Prostate gland (tissue), 2 donors: Measurements from ENCODE around the gene SETMAR. TPM values are rescaled to one million over a fixed set of nuclear protein-coding genes. Genes with fewer than 3 reads are reported as not detected.

Experiments
- DNase-seq: peaks from one replicate; pipeline ENCODE4 v3.0.0-alpha.2; 2019; ENCODE audit warnings: low spot score
- H3K27ac ChIP-seq, 2 donors: fragments of 200-600 bp; sonication (generic); 2 replicates each; pipeline ENCODE4 v1.5.1; 2017 to 2019
- H3K27me3 ChIP-seq: fragments of 200-600 bp; sonication (generic); replicated peaks from 2 replicates; pipeline ENCODE4 v1.5.1; 2019; ENCODE audit not compliant: insufficient read depth
- H3K36me3 ChIP-seq, 2 donors: fragments of 200-600 bp; sonication (generic); 1 replicate in 1 of 2; 2 replicates in 1 of 2; pipeline versions ENCODE4 v1.5.1 to v1.8.1; 2017 to 2019
- H3K4me1 ChIP-seq: fragments of 200-600 bp; sonication (generic); replicated peaks from 2 replicates; pipeline ENCODE4 v1.5.1; 2019
- H3K4me3 ChIP-seq, 2 donors: fragments of 200-600 bp; sonication (generic); 2 replicates each; pipeline ENCODE4 v1.5.1; 2017 to 2019
- H3K9me3 ChIP-seq: fragments of 200-600 bp; sonication (generic); 2 replicates; pipeline ENCODE4 v1.5.1; 2017
- POLR2A ChIP-seq: fragments of 450-650 bp; IDR thresholded peaks from one replicate; pipeline ENCODE4 v1.6.1; 2016; ENCODE audit warnings: antibody characterized with exemption, mild to moderate bottlenecking
- POLR2AphosphoS5 ChIP-seq: sonication (generic); formaldehyde crosslinking; IDR thresholded peaks from one replicate; pipeline ENCODE4 v1.6.1; 2017; ENCODE audit warnings: antibody characterized with exemption
- WGBS: methylation state at CpG from one replicate; pipeline ENCODE4 v1.1.5; 2018; 5-methylcytosine and 5-hydroxymethylcytosine counted together
- intact Hi-C: fragments of 100-400 bp; cut with DNase I; formaldehyde crosslinking; loops from one replicate; pipeline ENCODE4 v1.14.2; 2022
- total RNA-seq, 2 donors: library from RNA; depleted of rRNA; stranded (reverse); fragments of >200 nt; gene quantifications; one replicate each; pipeline ENCODE4 v1.1.0, GENCODE V29; 2016
- TF ChIP-seq, protein P1 (sequence below), 4 experiments: fragments of 200-600 bp in 2 of 4; fragments of 450-650 bp in 2 of 4; sonication (generic) in 2 of 4; IDR thresholded peaks; 1 replicate in 3 of 4; 2 replicates in 1 of 4; pipeline ENCODE4 v1.5.1; 2016 to 2019; ENCODE audit warnings: antibody characterized with exemption in 4 of 4, mild to moderate bottlenecking in 2 of 4, moderate library complexity in 2 of 4

Gene SETMAR
- 10 to 100 TPM; 39.8 to 42.8 TPM for total RNA-seq

DNA sequence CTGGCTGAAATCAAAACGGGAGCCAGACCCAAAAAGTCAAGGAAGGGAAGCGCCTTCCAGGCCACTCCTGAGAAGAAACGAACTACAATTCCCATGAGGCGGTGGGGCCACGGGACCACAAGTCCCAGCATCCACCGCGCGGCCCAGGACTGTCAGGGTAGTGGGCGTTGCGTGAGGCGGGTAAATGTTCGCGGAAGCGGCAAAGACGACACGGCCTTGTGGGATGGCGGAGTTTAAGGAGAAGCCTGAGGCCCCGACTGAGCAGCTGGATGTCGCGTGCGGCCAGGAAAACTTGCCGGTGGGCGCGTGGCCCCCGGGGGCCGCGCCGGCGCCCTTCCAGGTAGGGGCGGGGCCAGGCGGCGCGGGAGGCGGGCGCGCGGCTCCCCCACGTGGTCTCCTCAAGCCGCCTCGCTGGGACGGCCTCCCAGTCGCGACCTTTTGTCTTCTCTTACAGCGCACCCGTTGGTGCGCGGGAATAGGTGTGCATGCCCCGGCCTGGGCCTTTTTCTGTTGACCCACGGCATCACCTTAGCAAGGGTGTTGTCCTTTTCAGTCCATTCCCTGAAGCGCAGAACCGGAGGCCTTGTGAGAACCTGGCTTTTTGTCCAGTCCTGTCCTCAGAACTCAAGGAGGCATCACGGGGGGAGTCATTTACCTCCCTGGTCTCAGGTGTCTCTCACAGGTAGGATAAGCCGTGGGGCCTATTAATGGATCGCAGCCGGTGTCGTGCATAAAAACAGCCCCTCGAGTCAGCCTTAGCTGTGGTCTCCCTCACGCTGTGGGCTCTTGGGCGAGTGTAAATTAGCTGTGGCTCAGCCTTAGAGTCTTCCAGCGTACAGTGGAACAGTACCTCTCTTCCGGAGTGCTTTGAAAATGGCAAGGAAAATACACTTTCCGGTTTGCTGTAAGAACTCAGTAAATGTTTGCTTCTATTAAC is at the start of gene SETMAR:
TSS of gene SETMAR (plus strand) at position 183 of the 937 bp plus-strand sequence. CDS start at position 185, 2 bp downstream.
- under 1% methylated on average over 48 of the region's 62 CpGs for WGBS
- H3K4me3 ChIP-seq = peak within 1 kb of the TSS; percentile 64 to 69
- no peaks in the 10 kb centered on the region for H3K36me3 ChIP-seq
- H3K9me3 ChIP-seq = no peaks in the 10 kb centered on the region
- H3K4me1 ChIP-seq = peaks cover 6% of the 10 kb centered on the region
- DNase-seq = peak; percentile 91
- intact Hi-C loops = no loop called here
- peak within 1 kb of the TSS; percentile 92 to 95 for H3K27ac ChIP-seq
- TF ChIP-seq POLR2AphosphoS5 = peak; percentile 82
- TF ChIP-seq, protein P1, sequence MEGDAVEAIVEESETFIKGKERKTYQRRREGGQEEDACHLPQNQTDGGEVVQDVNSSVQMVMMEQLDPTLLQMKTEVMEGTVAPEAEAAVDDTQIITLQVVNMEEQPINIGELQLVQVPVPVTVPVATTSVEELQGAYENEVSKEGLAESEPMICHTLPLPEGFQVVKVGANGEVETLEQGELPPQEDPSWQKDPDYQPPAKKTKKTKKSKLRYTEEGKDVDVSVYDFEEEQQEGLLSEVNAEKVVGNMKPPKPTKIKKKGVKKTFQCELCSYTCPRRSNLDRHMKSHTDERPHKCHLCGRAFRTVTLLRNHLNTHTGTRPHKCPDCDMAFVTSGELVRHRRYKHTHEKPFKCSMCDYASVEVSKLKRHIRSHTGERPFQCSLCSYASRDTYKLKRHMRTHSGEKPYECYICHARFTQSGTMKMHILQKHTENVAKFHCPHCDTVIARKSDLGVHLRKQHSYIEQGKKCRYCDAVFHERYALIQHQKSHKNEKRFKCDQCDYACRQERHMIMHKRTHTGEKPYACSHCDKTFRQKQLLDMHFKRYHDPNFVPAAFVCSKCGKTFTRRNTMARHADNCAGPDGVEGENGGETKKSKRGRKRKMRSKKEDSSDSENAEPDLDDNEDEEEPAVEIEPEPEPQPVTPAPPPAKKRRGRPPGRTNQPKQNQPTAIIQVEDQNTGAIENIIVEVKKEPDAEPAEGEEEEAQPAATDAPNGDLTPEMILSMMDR (IDR thresholded peaks at IDR 0.05) = peak in 1 of 4 experiments; percentile 5
- TF ChIP-seq POLR2A = peak; percentile 78
- no peaks in the 10 kb centered on the region for H3K27me3 ChIP-seq

DNA sequence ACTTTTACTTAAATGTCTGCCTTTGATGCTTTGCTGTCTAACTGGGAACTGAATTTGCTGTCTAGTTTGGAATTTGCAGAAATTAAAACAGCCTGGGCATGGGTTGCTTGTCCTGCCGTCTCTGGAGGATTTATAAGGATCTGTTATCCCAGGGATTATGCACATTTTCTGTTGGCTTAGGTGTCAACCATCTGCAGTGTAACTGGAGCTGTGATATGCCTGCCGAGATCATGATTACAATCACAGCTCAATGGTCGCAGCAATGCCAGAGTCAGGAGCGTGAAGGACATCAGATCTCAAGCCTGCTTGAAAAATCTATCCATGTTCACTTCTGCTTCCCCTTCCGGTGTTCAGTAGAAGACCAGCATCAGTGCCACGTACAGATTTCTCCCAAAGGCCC is 41.8 kb upstream of the SETMAR start:
- intact Hi-C loops = no loop called here
- Histone ChIP-seq H3K4me1 (no peaks in the 10 kb centered on the region), H3K27me3 (no peaks in the 10 kb centered on the region), H3K36me3 (no peaks in the 10 kb centered on the region), H3K4me3 (no peak overlapping the region), H3K27ac (no peak overlapping the region), H3K9me3 (no peaks in the 10 kb centered on the region)
- TF ChIP-seq POLR2AphosphoS5 = no peak
- no peak for TF ChIP-seq POLR2A
- TF ChIP-seq, protein P1 (IDR thresholded peaks at IDR 0.05) = no peak
- 67% methylated on average over 6 of the region's 6 CpGs for WGBS
- DNase-seq = no peak

DNA sequence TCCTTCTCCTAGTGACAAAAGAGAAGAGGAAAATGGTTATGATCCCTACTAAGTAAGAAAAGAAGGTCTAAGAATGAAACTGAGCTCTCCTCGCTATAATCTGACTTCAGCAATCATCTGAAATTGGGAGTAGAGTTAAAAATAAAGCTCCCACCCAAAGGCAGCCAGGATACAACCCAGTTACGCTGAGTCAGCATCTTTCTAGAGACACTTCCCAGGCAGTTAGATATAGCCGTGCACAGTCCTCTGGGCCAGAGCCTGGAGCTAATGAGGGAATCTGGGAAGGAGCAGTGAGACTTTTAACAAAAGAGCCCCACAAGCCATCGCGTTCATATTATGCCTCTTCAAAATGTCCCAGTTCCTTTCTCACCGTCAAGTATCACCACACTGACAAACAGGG is 39.1 kb upstream of the SETMAR start:
- TF ChIP-seq, protein P1 (IDR thresholded peaks at IDR 0.05) = no peak
- TF ChIP-seq POLR2A = no peak
- no peak for TF ChIP-seq POLR2AphosphoS5
- 73% methylated on average over 6 of the region's 6 CpGs for WGBS
- H3K36me3 ChIP-seq = no peaks in the 10 kb centered on the region
- H3K4me3 ChIP-seq = no peak overlapping the region
- DNase-seq = no peak
- H3K9me3 ChIP-seq = no peaks in the 10 kb centered on the region
- H3K27me3 ChIP-seq = no peaks in the 10 kb centered on the region
- intact Hi-C loops = no loop called here
- H3K4me1 ChIP-seq = no peaks in the 10 kb centered on the region
- no peak overlapping the region for H3K27ac ChIP-seq

DNA sequence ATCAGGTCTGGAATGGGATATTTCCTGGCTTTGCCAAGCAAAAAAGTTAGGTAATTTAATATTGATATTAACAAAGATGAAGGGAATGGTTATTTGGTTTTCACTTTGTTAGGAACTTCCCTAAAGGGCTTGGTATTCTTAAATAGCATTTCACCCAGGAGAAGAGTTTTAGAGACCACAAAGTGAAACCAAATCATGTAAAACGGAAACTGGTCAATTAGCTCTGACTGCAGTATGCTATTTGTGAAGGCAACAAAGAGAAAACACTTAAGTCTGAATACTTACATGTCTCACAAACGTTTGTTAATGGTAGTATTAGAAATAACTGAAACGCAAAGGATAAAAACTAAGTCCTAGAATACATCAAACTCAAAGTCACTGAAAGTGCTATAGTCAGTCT is 32.4 kb upstream of the SETMAR start:
- WGBS = 35% methylated on average over 3 of the region's 3 CpGs

More for the DNA sequence above, 32.4 kb upstream of the SETMAR start:
- no peak overlapping the region for H3K4me3 ChIP-seq
- DNase-seq = no peak
- no peaks in the 10 kb centered on the region for H3K4me1 ChIP-seq
- no peaks in the 10 kb centered on the region for H3K9me3 ChIP-seq
- H3K36me3 ChIP-seq = no peaks in the 10 kb centered on the region
- intact Hi-C loops = loop anchor here (5.0 kb wide), 1 partner anchor 1068 kb away; no protein-coding TSS in a partner anchor
- TF ChIP-seq POLR2AphosphoS5 = no peak
- TF ChIP-seq, protein P1 (IDR thresholded peaks at IDR 0.05) = no peak
- no peak for TF ChIP-seq POLR2A
- no peaks in the 10 kb centered on the region for H3K27me3 ChIP-seq
- H3K27ac ChIP-seq = no peak overlapping the region
